CD4-positive, alpha-beta T cell treated with Interleukin-1 beta for 1 hour (primary cell): ENCODE results near the gene CBLL2.
"Not testable (repeated sequence)": the region's sequence is repeated elsewhere in the genome, so short reads cannot be mapped to it uniquely, and the experiment has no call there.

Experiments
- DNase-seq, 2 donors: peaks; one replicate each; pipeline ENCODE4 v3.0.0-alpha.2; 2020 to 2022

The CBLL2 gene

GRCh38 chrX:22272613-22273012 is at the start of gene CBLL2:
CBLL2 (plus strand) TSS chrX:22272913; CDS start chrX:22272992, 79 bp downstream.
- DNase-seq: no peak

- no peak for DNase-seq
Measured at GRCh38 chrX:22234380-22234779, 38.3 kb upstream of the CBLL2 start.

- no peak for DNase-seq
Measured at GRCh38 chrX:22237479-22237878, 35.2 kb upstream of the CBLL2 start.

DNA sequence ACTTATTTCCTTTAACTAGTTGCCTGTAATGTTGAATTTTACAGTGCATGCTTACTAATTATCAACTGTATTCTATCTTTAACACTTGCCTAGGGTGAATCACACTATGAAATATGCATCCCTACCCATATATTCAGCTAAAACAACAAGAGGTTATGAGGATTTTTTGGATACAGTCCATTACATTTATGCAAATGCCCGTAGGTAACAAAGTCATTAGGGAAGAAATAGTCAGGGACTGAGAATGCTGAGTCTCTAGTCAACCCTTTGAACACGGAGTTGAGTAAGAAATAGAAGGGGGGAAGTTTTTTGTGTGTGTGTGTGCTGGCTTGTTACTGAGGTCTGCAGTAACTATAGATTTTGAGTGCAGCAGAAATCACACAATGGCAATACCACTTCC is 26.1 kb upstream of the CBLL2 start:
- DNase-seq: no peak

DNA sequence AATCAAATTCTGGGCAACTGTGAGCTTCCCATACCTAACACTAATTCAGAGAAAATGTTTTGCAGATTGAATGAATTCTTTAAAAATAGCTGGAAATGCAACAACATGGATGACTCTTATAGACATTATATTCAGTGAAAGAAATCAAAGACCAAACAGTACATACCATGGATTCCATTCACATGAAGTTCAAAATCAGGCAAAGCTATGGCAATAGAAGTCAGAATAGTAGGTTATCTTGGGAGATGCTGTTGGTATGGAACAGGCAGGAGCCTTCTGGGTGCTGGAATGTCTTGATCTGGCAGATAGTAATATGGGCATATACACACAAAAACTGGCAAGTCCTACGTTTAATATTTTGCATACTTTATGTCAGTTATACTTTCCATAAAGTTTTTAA is 25.5 kb upstream of the CBLL2 start:
- DNase-seq: no peak

DNA sequence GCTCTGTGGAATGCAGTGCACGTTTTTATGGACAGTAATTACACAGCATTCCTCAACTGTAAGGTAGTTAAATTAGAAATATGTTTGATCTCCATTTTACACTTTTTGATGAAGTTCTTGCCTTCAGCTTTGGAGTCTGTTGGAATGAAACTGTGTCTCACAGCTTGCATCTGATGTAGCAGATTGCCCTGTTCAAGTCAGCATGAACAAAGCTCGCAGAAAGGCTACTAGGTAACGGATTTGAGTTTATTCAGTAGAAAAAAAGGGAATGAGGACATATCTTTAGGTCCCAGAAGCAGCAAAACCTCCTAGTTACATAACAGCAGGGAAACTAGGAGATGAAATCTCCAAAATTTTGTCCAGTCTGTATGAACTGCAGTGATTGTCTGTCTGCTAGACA is 24.3 kb upstream of the CBLL2 start:
- no peak for DNase-seq

DNA sequence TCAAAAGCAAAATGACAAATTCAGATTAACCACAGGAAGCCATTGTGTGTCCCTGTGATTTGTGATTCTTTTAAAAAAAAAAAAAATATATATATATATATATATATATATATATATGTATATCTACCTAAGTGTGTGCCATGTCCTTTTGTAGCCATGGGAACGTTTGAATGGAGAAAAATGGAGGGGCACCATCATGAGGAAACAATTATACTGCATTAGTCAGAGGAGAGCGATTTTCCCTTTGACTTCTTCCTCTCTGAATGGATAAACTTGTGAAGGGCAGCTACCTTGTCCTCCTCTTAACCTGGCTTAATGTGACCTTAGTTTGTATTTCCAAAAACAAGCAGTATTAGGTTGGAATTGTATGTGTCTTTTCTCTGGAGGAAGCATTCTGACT is 23.3 kb upstream of the CBLL2 start:
- DNase-seq: no peak

GRCh38 chrX:22268706-22269105 is 4.0 kb upstream of the CBLL2 start:
- no peak for DNase-seq

DNA sequence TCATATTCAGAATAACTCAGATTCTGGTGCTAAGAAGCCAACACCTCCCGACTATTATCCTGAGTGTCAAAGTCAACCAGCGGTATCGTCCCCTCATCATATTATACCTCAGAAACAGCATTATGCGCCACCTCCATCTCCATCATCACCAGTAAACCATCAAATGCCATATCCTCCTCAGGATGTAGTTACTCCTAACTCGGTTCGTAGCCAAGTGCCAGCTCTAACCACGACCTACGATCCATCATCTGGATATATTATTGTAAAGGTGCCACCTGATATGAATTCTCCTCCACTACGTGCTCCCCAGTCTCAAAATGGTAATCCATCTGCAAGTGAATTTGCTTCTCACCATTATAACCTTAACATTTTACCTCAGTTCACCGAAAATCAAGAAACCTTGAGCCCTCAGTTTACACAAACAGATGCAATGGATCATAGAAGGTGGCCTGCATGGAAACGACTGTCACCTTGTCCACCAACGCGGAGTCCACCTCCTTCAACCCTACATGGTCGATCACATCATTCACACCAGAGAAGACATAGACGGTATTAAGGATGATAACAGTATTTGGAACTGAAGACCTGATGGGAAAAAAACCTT is 1.1 kb downstream of the CBLL2 start:
- DNase-seq: no peak

DNA sequence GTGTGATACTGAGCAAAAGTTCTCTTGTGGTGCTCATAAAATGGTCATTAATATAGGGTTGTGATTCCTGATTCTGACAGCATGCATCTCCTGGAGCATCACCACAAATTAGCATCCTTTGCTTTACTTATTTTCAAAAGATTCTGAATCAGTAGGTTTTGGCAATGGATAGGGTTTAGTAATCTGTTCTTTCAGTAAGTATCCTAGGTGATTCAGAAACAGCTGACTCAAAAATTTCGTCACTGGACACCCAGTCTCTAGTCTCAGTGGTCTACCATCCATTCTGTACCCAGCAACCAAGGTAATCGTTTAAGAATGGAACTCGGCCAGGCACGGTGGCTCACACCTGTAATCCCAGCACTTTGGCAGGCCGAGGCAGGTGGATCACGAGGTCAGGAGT is 4.1 kb downstream of the CBLL2 start:
- no peak for DNase-seq

DNA sequence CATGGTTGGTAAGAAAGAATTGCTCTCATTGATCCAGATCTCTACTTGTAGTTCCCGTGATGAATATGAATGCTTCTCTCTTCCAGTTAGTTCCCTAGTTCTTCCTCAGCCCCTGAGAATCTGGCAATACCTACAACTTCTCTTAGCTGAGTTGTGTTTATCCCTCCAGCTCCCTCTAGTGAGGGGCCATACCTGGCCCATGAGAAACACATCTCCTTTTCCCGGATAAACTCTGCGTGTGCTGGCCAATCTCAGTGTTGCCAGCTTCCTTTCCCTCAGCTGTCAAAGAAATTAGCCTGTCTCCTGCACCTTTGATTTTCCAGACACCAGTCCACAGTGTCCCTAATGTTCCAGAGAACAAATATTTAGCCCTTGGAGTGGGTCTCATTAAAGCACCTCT is 5.7 kb downstream of the CBLL2 start:
- DNase-seq: no peak

- not testable (repeated sequence) for DNase-seq
Measured at GRCh38 chrX:22289209-22289608, 16.5 kb downstream of the CBLL2 start.

DNA sequence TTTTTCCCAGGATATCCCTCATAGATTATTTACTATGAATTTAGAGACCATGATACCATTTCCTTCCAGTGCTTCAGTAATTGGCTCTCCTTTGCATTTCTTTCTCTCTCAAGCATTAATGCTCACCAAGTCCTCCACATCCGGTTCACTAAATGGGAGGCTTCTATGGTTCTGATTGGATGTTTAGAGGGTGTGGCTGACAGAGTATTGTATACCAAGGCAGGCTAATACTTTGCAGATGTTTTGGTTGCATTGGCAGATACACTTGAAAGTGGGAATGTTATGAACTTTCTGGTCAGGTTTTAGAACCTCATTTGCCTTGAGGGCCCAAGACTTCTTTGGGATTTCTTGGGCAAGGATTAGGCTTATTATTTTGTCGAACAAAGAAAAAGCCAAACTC is 24.2 kb downstream of the CBLL2 start:
- DNase-seq: no peak

DNA sequence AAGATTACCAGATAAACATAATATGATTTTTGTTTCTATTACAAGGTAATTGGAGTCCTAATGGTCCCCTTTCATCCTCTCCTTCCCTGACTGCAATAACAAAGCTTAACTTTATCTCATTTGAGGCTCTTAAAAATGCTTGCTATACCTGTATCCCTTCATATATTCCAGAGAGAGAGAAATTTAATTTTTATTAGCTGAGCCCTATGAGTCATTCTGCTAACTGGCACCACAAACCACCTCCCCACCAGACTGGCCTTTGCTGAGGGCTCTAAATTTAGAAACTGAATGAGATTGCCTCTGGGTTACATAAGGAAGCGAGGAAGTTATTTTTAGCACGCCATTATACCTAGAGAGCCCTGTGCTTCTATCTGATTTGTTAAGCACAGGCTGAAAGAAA is 27.4 kb downstream of the CBLL2 start:
- DNase-seq: no peak

GRCh38 chrX:22310779-22311178 is 38.1 kb downstream of the CBLL2 start:
- DNase-seq: no peak

DNA sequence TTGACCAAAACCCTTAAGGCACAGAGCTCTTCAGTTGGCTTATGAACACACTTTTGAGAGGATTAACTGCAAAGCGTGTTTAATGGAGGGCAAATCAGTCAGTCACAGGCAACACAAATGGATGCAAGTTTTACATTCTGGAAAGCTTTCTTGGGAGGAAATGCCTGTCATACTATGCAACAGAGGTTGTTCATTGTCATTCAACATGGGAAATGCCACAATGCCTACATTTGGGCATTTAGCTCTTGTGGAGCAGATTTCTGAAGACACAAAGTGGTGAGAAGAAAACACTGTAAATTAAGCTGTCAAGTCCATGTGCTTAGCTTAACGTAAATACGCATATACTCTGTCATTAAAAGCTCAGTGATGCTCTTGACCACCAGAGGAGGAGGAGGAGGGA is 41.1 kb downstream of the CBLL2 start:
- DNase-seq: no peak

DNA sequence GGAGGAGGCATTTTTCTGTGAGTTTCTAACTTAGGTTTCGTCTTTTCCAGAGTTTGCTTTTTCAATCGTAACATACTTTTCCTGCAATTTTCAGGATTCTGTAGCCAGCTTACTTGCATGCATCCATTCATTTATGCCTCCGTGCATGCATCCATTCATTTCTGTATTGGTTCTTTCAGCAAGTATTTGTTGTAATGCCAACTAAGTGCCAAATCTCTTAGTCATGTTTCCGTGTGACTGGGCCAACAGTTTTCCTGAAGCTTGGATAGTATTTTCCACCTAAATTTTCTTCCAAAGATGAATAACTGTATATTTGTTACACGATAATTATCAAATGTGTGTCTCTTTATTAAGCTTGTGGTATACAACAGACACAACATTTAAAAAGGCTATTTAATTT is 41.5 kb downstream of the CBLL2 start:
- no peak for DNase-seq

DNA sequence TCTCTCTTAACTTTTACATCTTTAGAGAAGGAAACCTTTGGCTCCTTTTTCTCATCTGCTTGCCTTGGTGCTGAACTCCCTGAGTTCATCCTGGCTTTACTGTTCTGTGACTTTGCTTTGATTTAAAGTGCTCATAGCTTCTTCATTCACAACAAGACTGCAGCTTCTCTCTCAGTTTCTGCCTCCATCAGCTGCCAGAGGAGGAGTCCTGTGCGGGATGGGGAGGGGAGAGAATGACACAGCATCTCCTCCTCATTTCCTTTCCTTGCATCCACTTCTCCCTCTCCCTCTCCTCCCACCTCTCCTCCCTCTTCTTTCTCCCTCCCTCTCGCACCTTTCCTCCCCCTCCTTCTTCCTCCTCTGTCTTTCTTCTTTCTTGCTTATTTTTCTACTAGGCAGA is 42.0 kb downstream of the CBLL2 start:
- DNase-seq: no peak

DNA sequence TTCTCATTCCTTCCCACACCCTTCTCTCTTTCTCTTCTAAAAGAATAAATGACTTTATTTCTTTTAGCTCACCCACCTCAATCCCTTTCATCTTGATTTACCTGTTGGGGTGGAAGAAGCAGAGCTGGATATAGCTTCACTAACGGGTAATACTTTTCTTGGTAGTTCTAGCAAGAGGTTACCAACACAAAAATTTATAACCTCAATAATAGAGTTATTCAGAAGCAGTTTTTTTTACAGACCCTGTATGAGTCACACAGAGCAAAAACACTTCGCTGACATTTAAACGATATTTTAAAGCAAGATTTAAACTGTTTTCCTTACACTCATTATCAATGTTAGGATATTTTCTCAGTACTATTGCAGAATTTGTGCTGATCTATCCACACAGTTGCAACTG is 42.4 kb downstream of the CBLL2 start:
- DNase-seq: no peak

DNA sequence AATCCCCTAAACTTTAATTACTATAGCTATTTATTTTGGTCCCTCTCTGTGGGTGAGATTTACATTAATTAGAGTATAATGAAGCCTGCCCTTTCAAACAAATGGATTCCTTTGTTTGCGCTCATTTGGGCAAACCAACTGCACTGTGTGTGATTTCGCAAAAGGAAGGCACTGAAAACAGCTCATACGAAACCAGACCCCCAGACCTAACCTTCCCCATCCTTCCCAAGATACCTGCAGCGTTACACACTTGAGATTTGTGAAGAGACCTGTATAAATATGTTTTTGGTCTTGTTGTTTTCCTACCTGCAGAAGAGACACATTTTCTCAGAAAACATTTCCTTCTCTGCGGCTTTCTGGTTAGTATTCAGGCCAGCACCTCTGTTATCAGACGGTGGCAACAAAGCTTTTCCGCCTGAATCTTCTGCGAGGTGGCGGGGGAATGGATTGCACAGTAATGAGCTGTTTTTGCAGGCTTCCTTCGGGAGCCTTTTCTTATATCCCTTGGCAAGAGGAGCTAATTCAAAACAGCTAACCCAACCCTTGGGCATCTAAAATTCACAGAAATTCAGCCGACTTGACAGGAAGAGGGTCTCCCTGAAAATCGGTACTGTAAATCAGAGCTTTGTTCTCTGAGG is 47.6 kb downstream of the CBLL2 start:
- DNase-seq: no peak

DNA sequence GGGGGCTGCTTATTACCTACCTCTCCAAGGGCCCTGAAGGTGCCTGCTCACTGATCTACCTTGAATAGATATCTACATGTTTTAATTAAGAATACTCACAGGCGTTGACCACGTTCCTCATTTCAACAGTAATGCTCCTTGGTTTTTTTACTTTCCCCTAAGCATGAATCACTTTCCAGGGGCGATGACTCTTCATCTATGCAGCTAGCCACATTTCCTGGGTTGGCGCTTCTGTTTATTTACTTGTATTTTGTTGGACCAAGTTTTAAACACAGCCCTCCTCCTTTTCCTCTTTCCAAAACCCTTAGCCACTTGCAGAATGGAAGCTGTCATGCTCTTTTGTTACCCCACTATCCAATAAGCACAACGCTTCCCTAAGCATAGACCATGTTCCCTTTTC is 50.8 kb downstream of the CBLL2 start:
- no peak for DNase-seq
